ENCODE measurements around the gene ASB4.

DNA sequence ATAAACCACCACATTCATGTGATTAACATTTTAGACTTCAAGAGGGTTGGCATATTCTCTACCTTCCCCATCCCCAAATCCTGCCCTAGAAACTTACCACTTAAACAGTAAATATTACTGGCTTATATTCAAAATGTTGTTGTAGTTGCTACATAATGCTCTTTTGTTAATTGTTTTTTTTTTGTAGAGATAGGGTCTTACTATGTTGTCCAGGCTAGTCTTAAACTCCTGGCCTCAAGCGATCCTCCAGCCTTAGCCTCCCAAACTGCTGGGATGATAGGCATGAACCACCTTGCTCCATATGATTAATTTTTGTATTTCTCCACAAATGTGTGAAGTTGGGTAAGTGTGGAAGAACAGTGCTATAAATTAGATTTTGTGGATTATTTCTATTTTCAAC is 104.0 kb downstream of the ASB4 start:
- TF ChIP-seq, protein P1, sequence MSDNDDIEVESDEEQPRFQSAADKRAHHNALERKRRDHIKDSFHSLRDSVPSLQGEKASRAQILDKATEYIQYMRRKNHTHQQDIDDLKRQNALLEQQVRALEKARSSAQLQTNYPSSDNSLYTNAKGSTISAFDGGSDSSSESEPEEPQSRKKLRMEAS (IDR thresholded peaks at IDR 0.05; ENCODE audit: insufficient read depth, insufficient read length), result no peak
- TF ChIP-seq, protein P2, sequence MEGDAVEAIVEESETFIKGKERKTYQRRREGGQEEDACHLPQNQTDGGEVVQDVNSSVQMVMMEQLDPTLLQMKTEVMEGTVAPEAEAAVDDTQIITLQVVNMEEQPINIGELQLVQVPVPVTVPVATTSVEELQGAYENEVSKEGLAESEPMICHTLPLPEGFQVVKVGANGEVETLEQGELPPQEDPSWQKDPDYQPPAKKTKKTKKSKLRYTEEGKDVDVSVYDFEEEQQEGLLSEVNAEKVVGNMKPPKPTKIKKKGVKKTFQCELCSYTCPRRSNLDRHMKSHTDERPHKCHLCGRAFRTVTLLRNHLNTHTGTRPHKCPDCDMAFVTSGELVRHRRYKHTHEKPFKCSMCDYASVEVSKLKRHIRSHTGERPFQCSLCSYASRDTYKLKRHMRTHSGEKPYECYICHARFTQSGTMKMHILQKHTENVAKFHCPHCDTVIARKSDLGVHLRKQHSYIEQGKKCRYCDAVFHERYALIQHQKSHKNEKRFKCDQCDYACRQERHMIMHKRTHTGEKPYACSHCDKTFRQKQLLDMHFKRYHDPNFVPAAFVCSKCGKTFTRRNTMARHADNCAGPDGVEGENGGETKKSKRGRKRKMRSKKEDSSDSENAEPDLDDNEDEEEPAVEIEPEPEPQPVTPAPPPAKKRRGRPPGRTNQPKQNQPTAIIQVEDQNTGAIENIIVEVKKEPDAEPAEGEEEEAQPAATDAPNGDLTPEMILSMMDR (IDR thresholded peaks at IDR 0.05; ENCODE audit: extremely low read depth in 1 of 2, insufficient read depth in 1 of 2, low read depth in 1 of 2, low read length in 2 of 2), result no peak
- TF ChIP-seq POLR2A (IDR thresholded peaks at IDR 0.05; ENCODE audit: low read depth, low read length), result no peak
- TF ChIP-seq POLR2AphosphoS5 (IDR thresholded peaks at IDR 0.05; ENCODE audit: insufficient read depth, low read depth, low read length), result no peak
- TF ChIP-seq EZH2 (IDR thresholded peaks at IDR 0.05; ENCODE audit: borderline replicate concordance, low read depth, low read length, severe bottlenecking), result no peak
- no peak for TF ChIP-seq JUN (IDR thresholded peaks at IDR 0.05; ENCODE audit: borderline replicate concordance, insufficient read depth, insufficient read length, low read depth)
- TF ChIP-seq MYC (IDR thresholded peaks at IDR 0.05; ENCODE audit: low read depth, low read length), result no peak

All from endothelial cell of umbilical vein (primary cell).